Amniotic stem cell (primary cell): ENCODE results near the gene PFDN1.

Experiments
- DNase-seq: peaks from one replicate; lab custom pipeline; 2025; lab: John Stamatoyannopoulos, UW

Gene PFDN1

GRCh38 chr5:140258873-140259272, 44.0 kb downstream of the PFDN1 start:
- no peak for DNase-seq

- DNase-seq, result no peak
These were observed 44.9 kb downstream of the PFDN1 start for GRCh38 chr5:140258016-140258415.

GRCh38 chr5:140256726-140257125, 46.2 kb downstream of the PFDN1 start:
- DNase-seq, result no peak

GRCh38 chr5:140255460-140256157, 47.3 kb downstream of the PFDN1 start:
- DNase-seq, result no peak

- no peak for DNase-seq
These were observed 48.9 kb downstream of the PFDN1 start for GRCh38 chr5:140253985-140254384.

- no peak for DNase-seq
These were observed 50.3 kb downstream of the PFDN1 start for GRCh38 chr5:140252470-140253126.

- DNase-seq, result peak; percentile 83
These were observed 51.4 kb downstream of the PFDN1 start for GRCh38 chr5:140251527-140251973.

GRCh38 chr5:140250386-140250785, 52.5 kb downstream of the PFDN1 start:
- no peak for DNase-seq

GRCh38 chr5:140249536-140249935, 53.4 kb downstream of the PFDN1 start:
- DNase-seq, result no peak

GRCh38 chr5:140248414-140248813, 54.5 kb downstream of the PFDN1 start:
- DNase-seq, result no peak

- DNase-seq, result peak; percentile 72
These were observed 56.4 kb downstream of the PFDN1 start for GRCh38 chr5:140246378-140247122.

- no peak for DNase-seq
These were observed 57.0 kb downstream of the PFDN1 start for GRCh38 chr5:140245926-140246325.

GRCh38 chr5:140245341-140245740, 57.6 kb downstream of the PFDN1 start:
- DNase-seq, result no peak

- peak; percentile 82 for DNase-seq
These were observed 58.3 kb downstream of the PFDN1 start for GRCh38 chr5:140244525-140245025.

- no peak for DNase-seq
These were observed 59.1 kb downstream of the PFDN1 start for GRCh38 chr5:140243706-140244250.

GRCh38 chr5:140242890-140243585, 59.9 kb downstream of the PFDN1 start:
- DNase-seq, result no peak

GRCh38 chr5:140242099-140242498, 60.8 kb downstream of the PFDN1 start:
- no peak for DNase-seq

GRCh38 chr5:140240987-140241706, 61.8 kb downstream of the PFDN1 start:
- DNase-seq, result peak; percentile 92

- DNase-seq, result peak; percentile 20
These were observed 62.8 kb downstream of the PFDN1 start for GRCh38 chr5:140239939-140240700.

GRCh38 chr5:140239461-140239860, 63.4 kb downstream of the PFDN1 start:
- DNase-seq, result no peak
